T1000 (cell line): ENCODE results near the gene ZNF879.

Source experiments
- DNase-seq: peaks from one replicate; lab custom pipeline; 2025; ENCODE audit warnings: mixed read lengths; lab: John Stamatoyannopoulos, UW

Gene ZNF879

DNA sequence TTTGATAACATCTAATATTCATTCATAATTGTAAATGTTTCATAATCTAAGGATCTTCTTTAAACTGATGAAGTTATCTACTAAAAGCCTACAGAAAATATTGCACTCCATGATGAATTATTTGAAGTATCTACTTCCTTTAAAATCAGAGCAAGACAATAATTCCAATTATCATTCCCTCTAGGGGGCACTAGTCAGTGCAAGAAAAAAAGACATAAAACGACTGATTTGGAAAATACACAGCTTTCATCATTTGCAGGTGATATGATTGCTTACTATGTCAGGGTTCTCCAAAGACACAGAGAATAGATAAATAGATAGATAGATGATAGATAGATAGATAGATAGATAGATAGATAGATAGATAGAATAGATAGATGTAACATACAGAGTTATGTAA lies 14.9 kb upstream of the ZNF879 start:
- no peak for DNase-seq

GRCh38 chr5:179033004-179033580 lies 9.5 kb downstream of the ZNF879 start:
- no peak for DNase-seq

DNA sequence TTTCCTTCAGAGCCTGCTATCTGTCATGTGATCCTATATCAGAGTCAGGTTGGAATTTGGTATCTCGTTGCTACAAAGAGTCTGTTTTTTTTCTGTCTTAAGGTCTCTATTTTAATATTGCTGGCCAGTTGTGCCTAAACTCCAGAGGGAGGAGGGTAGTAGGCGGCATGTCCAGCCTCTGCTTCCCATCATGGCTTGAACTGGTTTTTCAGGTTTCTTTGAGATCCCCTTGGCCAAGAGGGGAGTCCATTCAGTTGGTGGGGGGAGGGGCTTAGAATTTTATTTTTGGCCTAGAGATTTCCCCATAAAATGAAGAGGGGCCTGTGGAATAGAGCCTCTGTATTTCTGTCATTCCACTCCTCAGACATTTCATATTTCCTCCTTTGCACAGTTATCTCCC lies 21.2 kb downstream of the ZNF879 start:
- no peak for DNase-seq

GRCh38 chr5:179051784-179052183 lies 28.2 kb downstream of the ZNF879 start:
- DNase-seq: no peak

- no peak for DNase-seq
Measured at GRCh38 chr5:179054036-179054785, 30.6 kb downstream of the ZNF879 start.

GRCh38 chr5:179054876-179055275 lies 31.3 kb downstream of the ZNF879 start:
- DNase-seq: no peak

- no peak for DNase-seq
Measured at GRCh38 chr5:179055436-179055835, 31.8 kb downstream of the ZNF879 start.

DNA sequence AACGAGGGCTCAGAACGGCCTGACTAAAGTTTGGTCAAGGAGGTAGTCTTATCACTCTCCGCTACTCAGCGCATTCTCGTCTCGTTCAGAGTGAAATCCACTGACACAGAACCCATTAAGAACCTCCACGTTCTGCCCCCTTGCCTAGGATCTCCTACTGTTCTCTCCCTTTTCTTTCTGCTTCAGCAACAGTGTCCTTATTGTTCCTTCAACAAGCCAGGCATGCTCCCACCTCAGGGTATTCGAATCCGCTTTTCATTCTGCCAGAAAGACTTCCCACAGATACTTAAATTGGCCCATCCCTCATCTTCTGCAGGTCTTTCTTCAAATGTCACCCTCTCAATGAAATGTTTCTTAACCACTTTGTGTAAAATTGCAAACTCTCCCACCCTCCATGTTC lies 32.2 kb downstream of the ZNF879 start:
- DNase-seq: no peak

GRCh38 chr5:179060116-179061008 lies 36.8 kb downstream of the ZNF879 start, which contains the start of gene ZNF354C:
TSS of gene ZNF354C (plus strand) at chr5:179060373. CDS start at chr5:179062069, 1,696 bp downstream.
- peak; percentile 85 for DNase-seq

DNA sequence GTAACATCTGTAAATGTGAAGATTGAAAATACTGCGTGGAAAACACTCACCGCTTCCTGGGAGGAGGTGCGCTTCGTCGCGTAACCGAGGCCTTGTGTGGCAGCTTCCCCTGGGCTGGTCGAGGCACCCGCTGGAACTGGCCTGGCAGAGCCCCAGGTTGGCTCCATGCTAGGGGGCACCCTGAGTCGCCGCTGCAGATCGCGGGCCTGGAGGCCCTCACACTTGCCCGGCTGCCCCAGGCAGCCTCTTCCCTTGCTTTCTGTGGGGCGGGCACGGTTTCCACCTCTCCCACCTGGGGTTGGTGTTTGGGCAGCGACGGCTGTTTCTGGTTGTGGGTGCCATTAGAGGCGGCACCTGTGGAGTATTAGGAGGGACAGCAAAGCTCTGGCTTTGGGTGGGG lies 37.4 kb downstream of the ZNF879 start:
- DNase-seq: no peak

- DNase-seq: no peak
Measured at GRCh38 chr5:179065703-179066102, 42.1 kb downstream of the ZNF879 start.

- DNase-seq: no peak
Measured at GRCh38 chr5:179079165-179079987, 55.8 kb downstream of the ZNF879 start.

- DNase-seq: no peak
Measured at GRCh38 chr5:179080724-179081123, 57.1 kb downstream of the ZNF879 start.
